Hepatocyte (in vitro differentiated cells): ENCODE measurements around the gene SGK2. TPM values are rescaled to one million over a fixed set of nuclear protein-coding genes. Genes with fewer than 3 reads are reported as not detected.

Experiments used
- DNase-seq: peaks from one replicate; pipeline ENCODE4 v3.0.0-alpha.2; 2016; ENCODE audit warnings: low spot score
- H2AFZ ChIP-seq: fragments of 200-600 bp; sonication (generic); 2 replicates; pipeline ENCODE4 v1.6.0; 2016; ENCODE audit warnings: antibody characterized with exemption, mild to moderate bottlenecking
- H3K27ac ChIP-seq: fragments of 200-600 bp; sonication (generic); 2 replicates; pipeline ENCODE4 v1.5.1; 2016; ENCODE audit warnings: mild to moderate bottlenecking
- H3K27me3 ChIP-seq: fragments of 200-600 bp; sonication (generic); 2 replicates; pipeline ENCODE4 v1.6.1; 2016
- H3K36me3 ChIP-seq: fragments of 200-600 bp; sonication (generic); replicated peaks from 2 replicates; pipeline ENCODE4 v1.5.1; 2016; ENCODE audit warnings: low read depth; ENCODE audit not compliant: insufficient read depth
- H3K4me1 ChIP-seq: fragments of 200-600 bp; sonication (generic); 2 replicates; pipeline ENCODE4 v1.5.1; 2016; ENCODE audit warnings: mild to moderate bottlenecking, moderate library complexity; ENCODE audit not compliant: insufficient read depth
- H3K4me2 ChIP-seq: fragments of 200-600 bp; sonication (generic); 2 replicates; pipeline ENCODE4 v1.6.0; 2016
- H3K4me3 ChIP-seq: fragments of 200-600 bp; sonication (generic); 2 replicates; pipeline ENCODE4 v1.5.1; 2016; ENCODE audit warnings: mild to moderate bottlenecking
- H3K79me2 ChIP-seq: fragments of 200-600 bp; sonication (generic); 2 replicates; pipeline ENCODE4 v1.6.0; 2017; ENCODE audit warnings: mild to moderate bottlenecking
- H3K9me2 ChIP-seq: fragments of 200-600 bp; sonication (generic); replicated peaks from 2 replicates; pipeline ENCODE4 v1.6.0; 2017; ENCODE audit warnings: mild to moderate bottlenecking; ENCODE audit not compliant: insufficient read depth
- H3K9me3 ChIP-seq: fragments of 200-600 bp; sonication (generic); 2 replicates; pipeline ENCODE4 v1.5.1; 2016; ENCODE audit warnings: low read depth, mild to moderate bottlenecking
- H4K20me1 ChIP-seq: fragments of 200-600 bp; sonication (generic); 2 replicates; pipeline ENCODE4 v1.6.0; 2016; ENCODE audit warnings: mild to moderate bottlenecking; ENCODE audit not compliant: insufficient read depth, poor library complexity, severe bottlenecking
- EZH2 ChIP-seq: fragments of 200-600 bp; sonication (generic); IDR thresholded peaks from 2 replicates; pipeline ENCODE4 v1.6.1; 2016; ENCODE audit warnings: antibody characterized with exemption, mild to moderate bottlenecking, borderline replicate concordance
- EZH2phosphoT487 ChIP-seq: fragments of 200-600 bp; sonication (generic); IDR thresholded peaks from one replicate; pipeline ENCODE4 v1.6.1; 2018; ENCODE audit warnings: antibody characterized with exemption, mild to moderate bottlenecking, low read depth, moderate library complexity; ENCODE audit not compliant: unreplicated experiment, severe bottlenecking
- WGBS: methylation state at CpG from one replicate; pipeline ENCODE4 v1.1.6; 2016; ENCODE audit warnings: low lambda C conversion rate; ENCODE audit errors: missing lambda C conversion rate; 5-methylcytosine and 5-hydroxymethylcytosine counted together
- polyA plus RNA-seq: library from polyadenylated mRNA; unstranded; fragments of >200 nt; fragmentation: Nextera tagmentation; extraction: Ambion mirVana; gene quantifications from 2 replicates; pipeline ENCODE4 v1.2.1, GENCODE V29; 2016
- total RNA-seq: library from RNA; depleted of rRNA; stranded (reverse); fragments of >200 nt; gene quantifications from 2 replicates; pipeline ENCODE4 v1.2.3, GENCODE V29; 2014
- TF ChIP-seq, protein P1 (sequence below): fragments of 200-600 bp; sonication (generic); IDR thresholded peaks from 2 replicates; pipeline ENCODE4 v1.5.1; 2016; ENCODE audit warnings: antibody characterized with exemption, mild to moderate bottlenecking; ENCODE audit not compliant: poor library complexity

SGK2 gene
- total and polyA plus RNA-seq, 2 experiments from 2014 or later, result 12.5 to 21.2 TPM

DNA sequence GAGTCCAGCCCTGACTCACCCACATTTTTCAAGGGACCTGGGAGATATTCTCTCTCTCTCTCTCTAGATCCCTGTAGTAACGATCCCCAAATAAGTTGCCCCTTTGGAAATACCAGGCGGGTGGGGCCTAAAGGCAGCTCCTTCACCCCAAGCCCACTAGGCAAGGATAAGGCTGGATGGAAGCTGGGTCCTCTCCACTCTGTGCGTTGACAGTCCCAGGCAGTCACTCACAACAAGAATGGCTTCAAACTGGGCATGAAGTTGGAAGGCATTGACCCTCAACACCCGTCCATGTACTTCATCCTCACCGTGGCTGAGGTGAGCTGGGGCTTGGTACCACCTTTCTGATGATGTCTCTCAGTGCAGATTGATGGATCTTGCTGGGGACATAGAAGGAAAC lies 29.8 kb upstream of the SGK2 start:
- Histone ChIP-seq H3K9me2 (no peaks in the 10 kb centered on the region), H3K9me3 (no peaks in the 10 kb centered on the region), H3K4me1 (no peaks in the 10 kb centered on the region), H3K79me2 (no peaks in the 10 kb centered on the region), H3K4me3 (no peak overlapping the region), H3K27ac (no peak overlapping the region), H3K36me3 (no peaks in the 10 kb centered on the region), H4K20me1 (no peaks in the 10 kb centered on the region), H3K4me2 (no peak overlapping the region), H2AFZ (no peak overlapping the region), H3K27me3 (no peaks in the 10 kb centered on the region)
- DNase-seq, result no peak
- WGBS, result 93% methylated on average over 5 of the region's 5 CpGs
- TF ChIP-seq EZH2phosphoT487 (no peak), EZH2 (no peak)
- TF ChIP-seq, protein P1, sequence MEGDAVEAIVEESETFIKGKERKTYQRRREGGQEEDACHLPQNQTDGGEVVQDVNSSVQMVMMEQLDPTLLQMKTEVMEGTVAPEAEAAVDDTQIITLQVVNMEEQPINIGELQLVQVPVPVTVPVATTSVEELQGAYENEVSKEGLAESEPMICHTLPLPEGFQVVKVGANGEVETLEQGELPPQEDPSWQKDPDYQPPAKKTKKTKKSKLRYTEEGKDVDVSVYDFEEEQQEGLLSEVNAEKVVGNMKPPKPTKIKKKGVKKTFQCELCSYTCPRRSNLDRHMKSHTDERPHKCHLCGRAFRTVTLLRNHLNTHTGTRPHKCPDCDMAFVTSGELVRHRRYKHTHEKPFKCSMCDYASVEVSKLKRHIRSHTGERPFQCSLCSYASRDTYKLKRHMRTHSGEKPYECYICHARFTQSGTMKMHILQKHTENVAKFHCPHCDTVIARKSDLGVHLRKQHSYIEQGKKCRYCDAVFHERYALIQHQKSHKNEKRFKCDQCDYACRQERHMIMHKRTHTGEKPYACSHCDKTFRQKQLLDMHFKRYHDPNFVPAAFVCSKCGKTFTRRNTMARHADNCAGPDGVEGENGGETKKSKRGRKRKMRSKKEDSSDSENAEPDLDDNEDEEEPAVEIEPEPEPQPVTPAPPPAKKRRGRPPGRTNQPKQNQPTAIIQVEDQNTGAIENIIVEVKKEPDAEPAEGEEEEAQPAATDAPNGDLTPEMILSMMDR, result no peak

DNA sequence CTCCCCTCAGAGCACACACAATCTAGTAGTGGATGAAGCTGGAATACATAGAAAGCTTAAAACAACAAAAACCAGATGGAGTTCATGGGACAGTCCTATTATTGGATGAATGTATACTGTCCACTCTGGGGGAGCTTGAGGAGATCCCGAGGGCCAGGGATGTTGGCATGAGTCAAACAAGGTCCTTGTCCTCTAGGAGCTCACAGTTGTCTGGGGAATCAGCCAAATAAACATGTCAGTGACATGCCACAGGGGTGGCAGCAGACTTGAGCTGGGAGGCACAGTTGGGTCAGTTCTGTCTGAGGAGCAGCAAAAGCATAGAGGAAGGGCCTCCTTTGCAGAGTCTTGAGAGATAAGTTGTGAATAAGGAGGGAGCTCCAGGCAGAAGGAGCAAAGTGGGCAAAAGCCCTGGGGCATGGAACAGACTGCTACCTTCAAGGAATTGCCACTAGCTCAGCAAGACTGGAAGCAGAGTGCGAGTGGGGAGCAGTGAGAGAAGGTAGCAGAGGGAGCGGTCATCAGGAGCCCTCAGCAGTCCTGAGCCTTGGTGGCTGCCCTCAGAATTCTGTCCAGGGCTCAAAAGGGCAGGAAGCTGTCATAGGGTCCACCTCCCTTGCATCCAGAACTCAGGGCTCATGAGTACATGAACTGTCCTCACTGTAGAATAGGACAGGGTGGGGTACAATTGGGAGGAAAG lies 29.2 kb upstream of the SGK2 start:
- Histone ChIP-seq H3K9me3 (no peaks in the 10 kb centered on the region), H2AFZ (no peak overlapping the region), H3K4me3 (no peak overlapping the region), H4K20me1 (no peaks in the 10 kb centered on the region), H3K9me2 (no peaks in the 10 kb centered on the region), H3K36me3 (no peaks in the 10 kb centered on the region), H3K4me1 (no peaks in the 10 kb centered on the region), H3K27me3 (no peaks in the 10 kb centered on the region), H3K27ac (peak overlapping the region; percentile 86), H3K79me2 (no peaks in the 10 kb centered on the region), H3K4me2 (no peak overlapping the region)
- 92% methylated on average over 3 of the region's 3 CpGs for WGBS
- DNase-seq, result no peak
- TF ChIP-seq EZH2phosphoT487, result no peak
- TF ChIP-seq, protein P1, result no peak
- no peak for TF ChIP-seq EZH2

DNA sequence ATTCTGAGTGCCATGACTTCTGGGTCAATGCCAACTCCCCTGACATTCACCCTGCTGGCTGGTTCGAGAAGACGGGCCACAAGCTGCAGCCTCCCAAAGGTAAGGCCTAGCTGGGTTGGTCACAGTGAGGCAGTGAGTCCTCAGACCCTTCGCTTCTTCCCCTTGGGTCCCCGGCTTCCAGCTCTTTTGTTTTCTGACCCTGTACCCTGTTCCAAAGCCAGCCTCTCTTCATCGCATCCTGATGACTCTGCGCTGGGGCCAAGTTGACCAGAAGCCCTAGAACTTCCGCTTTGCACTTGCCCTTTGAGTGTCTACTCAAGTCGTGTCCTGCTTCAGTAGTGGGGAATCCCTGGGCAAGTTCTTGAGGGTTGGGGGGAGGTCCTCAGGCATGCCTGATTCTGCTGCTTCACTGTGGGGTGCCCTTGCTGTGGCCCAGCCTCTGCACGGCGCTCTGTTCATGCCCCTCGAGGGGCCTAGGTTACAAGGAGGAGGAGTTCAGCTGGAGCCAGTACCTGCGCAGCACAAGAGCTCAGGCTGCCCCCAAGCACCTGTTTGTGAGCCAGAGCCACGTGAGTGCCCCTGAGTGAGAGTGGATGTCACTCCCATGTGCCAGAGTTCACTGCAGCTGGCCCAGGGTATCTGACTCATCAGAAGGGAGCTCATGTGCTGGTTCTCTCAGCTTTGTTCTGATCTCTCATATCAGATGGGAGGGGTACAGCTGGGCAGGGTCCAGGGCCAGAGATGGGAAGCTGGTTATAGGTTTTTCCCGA lies 28.3 kb upstream of the SGK2 start:
- Histone ChIP-seq H3K27ac (peak overlapping the region; percentile 86), H3K4me2 (no peak overlapping the region), H4K20me1 (no peaks in the 10 kb centered on the region), H2AFZ (no peak overlapping the region), H3K9me2 (no peaks in the 10 kb centered on the region), H3K27me3 (no peaks in the 10 kb centered on the region), H3K9me3 (no peaks in the 10 kb centered on the region), H3K36me3 (no peaks in the 10 kb centered on the region), H3K4me3 (no peak overlapping the region), H3K4me1 (no peaks in the 10 kb centered on the region), H3K79me2 (no peaks in the 10 kb centered on the region)
- peak; percentile 79 for DNase-seq
- 86% methylated on average over 14 of the region's 14 CpGs for WGBS
- TF ChIP-seq, protein P1, result no peak
- no peak for TF ChIP-seq EZH2phosphoT487
- TF ChIP-seq EZH2, result no peak
